Central memory CD8-positive, alpha-beta T cell (primary cell): ENCODE results near the gene RAG2.

Experiments
- ATAC-seq: fragments of 150-1000 bp; cut with Tn5 transposase; replicated peaks from 2 replicates; pipeline ENCODE4 v1.10.0; 2022; ENCODE audit warnings: mild to moderate bottlenecking, moderate FRiP score, moderate number of reproducible peaks; ENCODE audit not compliant: poor library complexity, severe bottlenecking; ENCODE audit errors: extremely low read depth
- DNase-seq, 2 donors: peaks; one replicate each; pipeline ENCODE4 v3.0.0; 2021; ENCODE audit warnings: low spot score in 2 of 2
- H3K27ac Mint-ChIP-seq: one replicate; pipeline ENCODE4 v1.8.0; 2022; ENCODE audit warnings: low read depth, mild to moderate bottlenecking, moderate library complexity, mixed read lengths
- H3K27me3 Mint-ChIP-seq: one replicate; pipeline ENCODE4 v1.8.0; 2022; ENCODE audit warnings: mixed read lengths
- H3K36me3 Mint-ChIP-seq: one replicate; pipeline ENCODE4 v1.8.0; 2022; ENCODE audit warnings: mild to moderate bottlenecking, moderate library complexity, mixed read lengths; ENCODE audit not compliant: insufficient read depth
- H3K4me1 Mint-ChIP-seq: one replicate; pipeline ENCODE4 v1.8.0; 2022; ENCODE audit warnings: mixed read lengths
- H3K4me3 Mint-ChIP-seq: one replicate; pipeline ENCODE4 v1.8.0; 2022; ENCODE audit warnings: mild to moderate bottlenecking, moderate library complexity, mixed read lengths
- H3K9me3 Mint-ChIP-seq: one replicate; pipeline ENCODE4 v1.8.0; 2022; ENCODE audit warnings: mixed read lengths

Gene RAG2

DNA sequence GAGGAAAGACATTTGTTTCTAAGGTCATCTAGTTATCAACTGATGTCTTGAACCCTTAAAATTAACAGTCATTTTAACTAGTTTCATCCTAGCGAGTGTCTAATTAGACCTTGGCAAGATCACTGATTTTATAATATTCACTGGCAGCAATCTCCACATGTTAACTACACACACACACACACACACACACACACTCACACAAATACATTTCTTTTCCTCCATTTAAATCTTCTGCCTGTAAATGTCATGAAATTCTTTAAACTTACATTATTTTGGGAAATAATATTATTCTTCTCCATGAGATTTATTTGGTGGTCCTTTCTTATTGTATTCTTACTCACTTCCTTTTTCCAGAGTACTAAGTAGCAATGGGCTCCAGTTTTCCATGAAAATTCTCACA is 6.6 kb downstream of the RAG2 start:
- peaks cover 3% of the 10 kb centered on the region for H3K36me3 Mint-ChIP-seq
- no peak overlapping the region for H3K4me3 Mint-ChIP-seq
- ATAC-seq: no peak
- DNase-seq: no peak
- H3K4me1 Mint-ChIP-seq: peaks cover 12% of the 10 kb centered on the region
- H3K27ac Mint-ChIP-seq: no peak overlapping the region
- H3K27me3 Mint-ChIP-seq: peaks cover 81% of the 10 kb centered on the region
- no peaks in the 10 kb centered on the region for H3K9me3 Mint-ChIP-seq

DNA sequence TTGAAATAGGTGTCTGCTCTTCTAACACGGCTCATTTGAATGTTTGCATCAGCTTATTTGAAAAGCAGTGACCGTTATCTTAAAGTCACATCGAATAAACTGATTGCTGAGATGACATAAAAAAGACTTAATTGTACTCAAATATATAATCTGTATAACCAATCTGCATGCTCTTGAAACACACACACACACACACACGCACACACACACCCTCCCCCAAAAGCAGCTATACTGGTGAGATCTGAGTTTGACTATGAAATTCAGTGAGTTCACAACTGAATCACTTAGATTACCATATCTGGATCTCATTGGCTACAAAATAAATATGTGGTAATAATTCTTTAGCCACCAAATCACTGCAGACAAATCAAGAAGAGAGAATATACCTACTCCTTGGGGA is 7.5 kb downstream of the RAG2 start:
- DNase-seq (no peak), ATAC-seq (no peak)
- Mint-ChIP-seq H3K4me3 (no peak overlapping the region), H3K27ac (no peak overlapping the region), H3K36me3 (peaks cover 3% of the 10 kb centered on the region), H3K4me1 (peaks cover 12% of the 10 kb centered on the region), H3K9me3 (no peaks in the 10 kb centered on the region), H3K27me3 (peaks cover 79% of the 10 kb centered on the region)

DNA sequence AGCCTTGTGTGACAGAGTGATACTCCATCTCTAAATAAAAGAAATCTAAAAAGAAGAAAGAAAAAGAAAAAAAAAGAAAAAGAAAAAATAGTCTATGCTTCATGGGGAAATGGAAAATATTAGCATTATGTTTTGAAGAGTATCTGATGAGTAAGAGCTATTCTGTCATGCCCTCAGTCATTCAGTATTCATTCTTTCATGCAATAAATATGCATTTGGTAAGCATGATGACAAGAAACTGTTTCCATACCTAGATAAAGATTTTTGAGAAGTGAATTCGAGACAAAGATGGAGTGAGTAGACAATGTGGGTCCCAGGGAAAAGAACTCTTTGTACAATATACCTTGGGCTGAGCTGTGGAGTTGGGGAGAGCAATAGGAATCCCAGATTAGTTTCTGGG is 9.9 kb downstream of the RAG2 start:
- DNase-seq (no peak), ATAC-seq (no peak)
- peaks cover 63% of the 10 kb centered on the region for H3K27me3 Mint-ChIP-seq
- H3K27ac Mint-ChIP-seq: no peak overlapping the region
- H3K36me3 Mint-ChIP-seq: peaks cover under 1% of the 10 kb centered on the region
- no peaks in the 10 kb centered on the region for H3K4me1 Mint-ChIP-seq
- H3K9me3 Mint-ChIP-seq: no peaks in the 10 kb centered on the region
- no peak overlapping the region for H3K4me3 Mint-ChIP-seq

DNA sequence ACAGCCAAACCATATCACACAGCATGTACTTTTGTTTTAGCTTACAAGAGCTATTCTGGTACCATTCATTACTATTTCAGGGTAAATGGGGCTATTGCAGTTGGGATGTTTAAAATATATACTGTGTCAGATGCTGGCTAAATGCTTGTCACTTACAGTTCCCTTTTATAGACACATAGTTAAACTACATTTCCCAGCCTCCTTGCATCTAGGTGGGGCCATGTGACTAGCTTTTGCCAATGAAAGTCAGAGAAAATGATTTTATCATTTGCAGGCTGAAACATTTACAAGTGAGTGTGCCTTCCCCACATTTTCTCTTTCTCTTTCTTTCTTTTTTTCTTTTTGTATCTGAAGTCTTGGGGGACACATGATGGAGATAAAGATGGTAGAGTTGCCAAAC is 11.5 kb downstream of the RAG2 start:
- no peaks in the 10 kb centered on the region for H3K36me3 Mint-ChIP-seq
- no peak for ATAC-seq
- H3K27ac Mint-ChIP-seq: no peak overlapping the region
- H3K4me1 Mint-ChIP-seq: no peaks in the 10 kb centered on the region
- H3K9me3 Mint-ChIP-seq: no peaks in the 10 kb centered on the region
- DNase-seq: no peak
- no peak overlapping the region for H3K4me3 Mint-ChIP-seq
- H3K27me3 Mint-ChIP-seq: peaks cover 50% of the 10 kb centered on the region

DNA sequence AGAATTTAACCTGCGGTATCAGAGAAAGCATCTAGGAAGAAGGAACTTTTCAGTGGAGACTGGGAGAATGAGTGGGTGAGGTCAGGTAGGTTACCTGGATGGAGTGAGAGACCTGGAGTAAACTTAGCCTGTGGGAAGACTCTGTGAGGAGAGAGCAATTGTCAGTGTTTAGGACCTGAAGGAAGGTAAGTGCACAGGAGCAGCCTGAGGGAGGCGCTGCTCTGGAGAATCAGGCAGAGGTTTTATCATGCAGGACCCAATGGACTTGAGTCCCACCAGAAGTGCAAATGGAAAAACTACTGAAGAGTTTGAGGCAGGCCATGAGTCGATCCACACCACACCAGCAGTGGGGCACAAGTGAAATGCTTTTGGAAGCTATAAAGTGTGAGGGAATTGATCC is 14.4 kb downstream of the RAG2 start:
- ATAC-seq (no peak), DNase-seq (no peak)
- no peak overlapping the region for H3K27ac Mint-ChIP-seq
- no peaks in the 10 kb centered on the region for H3K36me3 Mint-ChIP-seq
- peaks cover 22% of the 10 kb centered on the region for H3K27me3 Mint-ChIP-seq
- H3K4me1 Mint-ChIP-seq: no peaks in the 10 kb centered on the region
- no peaks in the 10 kb centered on the region for H3K9me3 Mint-ChIP-seq
- H3K4me3 Mint-ChIP-seq: no peak overlapping the region

DNA sequence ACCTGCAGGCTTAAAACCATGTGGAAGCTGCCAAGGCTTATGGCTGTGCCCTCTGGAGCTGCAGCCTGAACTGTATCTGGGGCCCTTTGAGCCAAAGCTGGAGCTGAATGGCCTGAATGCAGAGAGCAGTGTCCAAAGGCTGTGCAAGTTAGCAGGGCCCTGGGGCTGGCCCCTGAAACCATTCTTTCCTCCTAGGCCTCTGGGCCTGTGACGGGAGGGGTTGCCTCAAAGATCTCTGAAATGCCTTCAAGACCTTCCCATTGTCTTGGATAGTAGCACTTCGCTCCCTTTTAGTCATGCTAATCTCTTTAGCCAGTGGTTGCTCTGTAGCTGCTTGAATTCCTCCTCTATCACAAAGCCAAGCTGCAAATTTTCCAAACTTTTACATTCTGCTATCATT is 16.5 kb downstream of the RAG2 start:
- no peaks in the 10 kb centered on the region for H3K4me1 Mint-ChIP-seq
- H3K36me3 Mint-ChIP-seq: no peaks in the 10 kb centered on the region
- H3K9me3 Mint-ChIP-seq: no peaks in the 10 kb centered on the region
- H3K27me3 Mint-ChIP-seq: peaks cover 9% of the 10 kb centered on the region
- DNase-seq (no peak), ATAC-seq (no peak)
- no peak overlapping the region for H3K27ac Mint-ChIP-seq
- no peak overlapping the region for H3K4me3 Mint-ChIP-seq

DNA sequence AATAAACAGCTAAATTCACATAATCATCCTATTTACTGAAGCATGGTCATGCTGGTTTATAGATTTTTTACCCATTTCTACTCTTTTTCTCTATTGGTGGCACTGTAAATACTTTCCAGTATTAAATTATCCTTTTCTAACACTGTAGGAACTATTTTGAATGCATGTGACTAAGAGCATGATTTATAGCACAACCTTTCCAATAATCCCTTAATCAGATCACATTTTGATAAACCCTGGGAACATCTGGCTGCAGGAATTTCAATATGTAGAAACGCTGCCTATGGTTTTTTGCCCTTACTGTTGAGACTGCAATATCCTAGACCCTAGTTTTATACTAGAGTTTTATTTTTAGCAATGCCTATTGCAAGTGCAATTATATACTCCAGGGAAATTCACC is 19.6 kb downstream of the RAG2 start:
- no peaks in the 10 kb centered on the region for H3K9me3 Mint-ChIP-seq
- no peak overlapping the region for H3K27ac Mint-ChIP-seq
- no peak for DNase-seq
- H3K36me3 Mint-ChIP-seq: no peaks in the 10 kb centered on the region
- peaks cover 23% of the 10 kb centered on the region for H3K27me3 Mint-ChIP-seq
- H3K4me3 Mint-ChIP-seq: no peak overlapping the region
- no peaks in the 10 kb centered on the region for H3K4me1 Mint-ChIP-seq
- ATAC-seq: no peak

DNA sequence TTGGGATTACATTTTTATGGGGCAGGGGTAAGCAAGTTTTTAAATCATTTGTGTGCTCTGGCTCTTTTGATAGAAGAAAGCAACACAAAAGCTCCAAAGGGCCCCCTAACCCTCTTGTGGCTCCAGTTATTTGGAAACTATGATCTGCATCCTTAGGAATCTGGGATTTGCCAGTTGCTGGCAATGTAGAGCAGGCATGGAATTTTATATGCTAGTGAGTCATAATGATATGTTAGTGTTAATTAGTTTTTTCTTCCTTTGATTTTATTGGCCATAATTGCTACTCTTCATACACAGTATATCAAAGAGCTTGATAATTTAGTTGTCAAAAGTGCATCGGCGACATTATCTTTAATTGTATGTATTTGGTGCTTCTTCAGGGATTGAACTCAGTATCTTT is 20.2 kb downstream of the RAG2 start:
- no peak for DNase-seq
- Mint-ChIP-seq H3K9me3 (no peaks in the 10 kb centered on the region), H3K4me1 (no peaks in the 10 kb centered on the region), H3K4me3 (no peak overlapping the region), H3K27ac (no peak overlapping the region), H3K27me3 (peaks cover 19% of the 10 kb centered on the region), H3K36me3 (no peaks in the 10 kb centered on the region)
- ATAC-seq: no peak

DNA sequence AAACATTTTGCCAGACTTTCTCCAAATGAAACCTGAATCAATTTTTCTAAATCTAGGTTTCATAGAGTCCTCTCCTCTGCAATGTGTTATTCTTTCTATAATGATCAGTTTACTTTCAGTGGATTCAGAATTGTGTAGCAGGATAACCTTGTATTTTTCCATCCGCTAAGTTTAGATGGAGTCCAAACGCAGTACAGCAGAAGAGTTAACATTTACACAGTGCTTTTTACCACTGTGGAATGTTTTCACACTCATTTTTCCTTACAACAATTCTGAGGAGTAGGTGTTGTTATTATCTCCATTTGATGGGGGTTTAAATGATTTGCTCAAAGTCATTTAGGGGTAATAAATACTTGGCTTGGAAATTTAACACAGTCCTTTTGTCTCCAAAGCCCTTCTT is 20.7 kb downstream of the RAG2 start:
- no peaks in the 10 kb centered on the region for H3K9me3 Mint-ChIP-seq
- H3K36me3 Mint-ChIP-seq: no peaks in the 10 kb centered on the region

DNA sequence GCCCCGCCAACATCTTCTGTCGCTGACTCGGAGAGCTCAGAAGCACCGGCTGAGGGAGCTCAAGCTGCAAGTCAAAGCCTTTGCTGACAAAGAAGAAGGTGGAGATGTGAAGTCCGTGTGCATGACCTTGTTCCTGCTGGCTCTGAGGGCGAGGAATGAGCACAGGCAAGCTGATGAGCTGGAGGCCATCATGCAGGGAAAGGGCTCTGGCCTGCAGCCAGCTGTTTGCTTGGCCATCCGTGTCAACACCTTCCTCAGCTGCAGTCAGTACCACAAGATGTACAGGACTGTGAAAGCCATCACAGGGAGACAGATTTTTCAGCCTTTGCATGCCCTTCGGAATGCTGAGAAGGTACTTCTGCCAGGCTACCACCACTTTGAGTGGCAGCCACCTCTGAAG is 23.6 kb downstream of the RAG2 start:
- ATAC-seq (no peak), DNase-seq (no peak)
- H3K4me1 Mint-ChIP-seq: no peaks in the 10 kb centered on the region
- H3K27me3 Mint-ChIP-seq: peaks cover 47% of the 10 kb centered on the region
- no peak overlapping the region for H3K27ac Mint-ChIP-seq
- H3K9me3 Mint-ChIP-seq: no peaks in the 10 kb centered on the region
- H3K36me3 Mint-ChIP-seq: no peaks in the 10 kb centered on the region
- H3K4me3 Mint-ChIP-seq: no peak overlapping the region

More for the DNA sequence above, 20.7 kb downstream of the RAG2 start:
- Mint-ChIP-seq H3K4me3 (no peak overlapping the region), H3K4me1 (no peaks in the 10 kb centered on the region), H3K27ac (no peak overlapping the region), H3K27me3 (peaks cover 23% of the 10 kb centered on the region)
- no peak for DNase-seq
- no peak for ATAC-seq

DNA sequence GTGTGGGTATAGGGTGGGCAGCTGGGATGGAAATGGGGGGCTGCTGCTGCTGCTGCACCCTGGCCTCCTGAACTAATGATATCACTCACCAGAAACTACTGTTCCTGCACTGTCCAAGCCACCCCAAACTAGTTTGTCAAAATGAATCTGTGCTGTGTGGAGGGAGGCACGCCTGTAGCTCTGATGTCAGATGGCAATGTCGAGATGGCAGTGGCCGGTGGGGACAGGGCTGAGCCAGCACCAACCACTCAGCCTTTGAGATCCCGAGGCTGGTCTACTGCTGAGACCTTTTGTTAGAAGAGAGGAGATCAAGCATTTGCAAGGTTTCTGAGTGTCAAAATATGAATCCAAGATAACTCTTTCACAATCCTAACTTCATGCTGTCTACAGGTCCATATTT is 28.9 kb downstream of the RAG2 start:
- Mint-ChIP-seq H3K4me1 (peaks cover 10% of the 10 kb centered on the region), H3K27me3 (peaks cover 72% of the 10 kb centered on the region), H3K36me3 (peaks cover 2% of the 10 kb centered on the region), H3K9me3 (no peaks in the 10 kb centered on the region), H3K27ac (no peak overlapping the region), H3K4me3 (no peak overlapping the region)
- DNase-seq (no peak), ATAC-seq (no peak)

DNA sequence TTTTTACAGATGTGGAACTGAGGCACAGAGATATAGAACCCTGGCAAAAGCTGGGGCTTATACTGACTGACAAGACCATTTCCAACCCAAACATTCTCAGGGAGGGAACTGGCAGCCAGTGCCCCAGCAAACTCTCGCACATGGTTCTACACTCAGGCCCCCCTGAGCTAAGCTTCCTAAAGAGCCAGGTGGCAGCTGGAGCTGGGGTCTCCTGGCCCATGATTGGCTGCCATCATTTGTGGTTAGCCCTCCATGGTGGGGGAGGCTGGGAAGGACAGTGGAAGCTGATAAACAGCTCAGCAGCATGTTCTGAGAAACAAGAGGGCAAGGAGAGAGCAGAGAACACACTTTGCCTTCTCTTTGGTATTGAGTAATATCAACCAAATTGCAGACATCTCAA is 30.3 kb downstream of the RAG2 start, which contains the start of gene RAG1:
Gene RAG1, plus strand, starts transcription at position 314 of the 400 bp plus-strand sequence. CDS start 5,298 bp downstream, outside the sequence.
- ATAC-seq (no peak), DNase-seq (no peak)
- H3K4me1 Mint-ChIP-seq: peaks cover 10% of the 10 kb centered on the region
- peaks cover 2% of the 10 kb centered on the region for H3K36me3 Mint-ChIP-seq
- no peak within 1 kb of the TSS for H3K27ac Mint-ChIP-seq
- no peak within 1 kb of the TSS for H3K4me3 Mint-ChIP-seq
- H3K27me3 Mint-ChIP-seq: peaks cover 65% of the 10 kb centered on the region
- no peaks in the 10 kb centered on the region for H3K9me3 Mint-ChIP-seq

DNA sequence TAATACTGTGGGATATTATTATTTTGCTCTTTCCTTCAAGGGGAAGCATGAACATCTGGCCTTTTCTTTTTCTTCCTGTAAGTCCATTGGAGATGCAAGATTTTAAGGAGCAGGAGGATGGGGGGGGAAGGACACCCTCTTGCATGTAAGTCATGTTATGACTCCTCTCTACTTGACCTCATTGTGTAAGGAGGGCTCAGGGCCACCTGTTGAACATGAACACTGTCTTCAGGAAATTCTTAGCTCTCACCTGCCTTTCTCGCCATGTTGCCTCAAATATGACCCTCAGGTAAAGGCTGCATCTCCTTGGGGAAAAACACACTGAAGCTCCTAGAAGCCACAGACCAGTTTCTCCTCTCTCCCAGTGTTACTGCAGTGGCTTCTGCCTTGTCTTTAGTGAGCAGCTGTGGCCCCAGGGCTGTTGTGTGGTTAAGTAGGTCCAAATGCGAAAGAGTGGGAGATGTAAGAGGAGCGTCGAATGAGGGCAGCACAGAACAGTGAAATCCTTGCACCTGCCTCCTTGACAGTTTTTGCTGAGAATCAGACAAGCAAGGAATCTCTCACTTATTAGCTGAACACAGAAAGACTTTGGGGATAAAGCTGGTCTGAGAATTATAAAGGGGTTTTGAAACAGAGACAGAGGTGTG is 31.5 kb downstream of the RAG2 start:
- Mint-ChIP-seq H3K9me3 (no peaks in the 10 kb centered on the region), H3K4me3 (no peak overlapping the region), H3K27ac (no peak overlapping the region), H3K27me3 (peaks cover 53% of the 10 kb centered on the region), H3K36me3 (peaks cover 2% of the 10 kb centered on the region), H3K4me1 (peaks cover 10% of the 10 kb centered on the region)
- ATAC-seq (no peak), DNase-seq (no peak)
